ENCODE results near the gene NOXA1.
"Not testable (repeated sequence)": the region's sequence is repeated elsewhere in the genome, so short reads cannot be mapped to it uniquely, and the experiment has no call there.

NOXA1 gene

GRCh38 chr9:137462986-137463930 lies 40.1 kb downstream of the NOXA1 start:
- ATAC-seq (no peak), DNase-seq (no peak)
- H3K4me3 Mint-ChIP-seq = peak overlapping the region; percentile 57
- H3K36me3 Mint-ChIP-seq (ENCODE audit: low read depth) = no peaks in the 10 kb centered on the region
- peaks cover 25% of the 10 kb centered on the region for H3K4me1 Mint-ChIP-seq
- peak overlapping the region; percentile 64 for H3K27ac Mint-ChIP-seq
- H3K9me3 Mint-ChIP-seq = no peaks in the 10 kb centered on the region
- H3K27me3 Mint-ChIP-seq = no peaks in the 10 kb centered on the region

- Mint-ChIP-seq H3K27me3 (no peaks in the 10 kb centered on the region), H3K9me3 (no peaks in the 10 kb centered on the region), H3K4me1 (peaks cover 25% of the 10 kb centered on the region), H3K27ac (no peak overlapping the region), H3K4me3 (no peak overlapping the region), H3K36me3 (ENCODE audit: low read depth) (no peaks in the 10 kb centered on the region)
- ATAC-seq (no peak), DNase-seq (no peak)
These were observed 40.7 kb downstream of the NOXA1 start for GRCh38 chr9:137463931-137464290.

GRCh38 chr9:137464291-137464999 lies 41.3 kb downstream of the NOXA1 start:
- H3K36me3 Mint-ChIP-seq (ENCODE audit: low read depth) = no peaks in the 10 kb centered on the region
- ATAC-seq (no peak), DNase-seq (no peak)
- peaks cover 4% of the 10 kb centered on the region for H3K27me3 Mint-ChIP-seq
- no peak overlapping the region for H3K27ac Mint-ChIP-seq
- no peaks in the 10 kb centered on the region for H3K9me3 Mint-ChIP-seq
- no peak overlapping the region for H3K4me3 Mint-ChIP-seq
- peaks cover 25% of the 10 kb centered on the region for H3K4me1 Mint-ChIP-seq

GRCh38 chr9:137465000-137465719 lies 42.0 kb downstream of the NOXA1 start:
- peaks cover 23% of the 10 kb centered on the region for H3K4me1 Mint-ChIP-seq
- no peaks in the 10 kb centered on the region for H3K36me3 Mint-ChIP-seq (ENCODE audit: low read depth)
- peaks cover 7% of the 10 kb centered on the region for H3K27me3 Mint-ChIP-seq
- H3K4me3 Mint-ChIP-seq = no peak overlapping the region
- DNase-seq (no peak), ATAC-seq (no peak)
- H3K27ac Mint-ChIP-seq = no peak overlapping the region
- no peaks in the 10 kb centered on the region for H3K9me3 Mint-ChIP-seq

- Mint-ChIP-seq H3K4me1 (peaks cover 22% of the 10 kb centered on the region), H3K36me3 (ENCODE audit: low read depth) (no peaks in the 10 kb centered on the region), H3K9me3 (no peaks in the 10 kb centered on the region), H3K27ac (no peak overlapping the region), H3K4me3 (no peak overlapping the region), H3K27me3 (peaks cover 9% of the 10 kb centered on the region)
- DNase-seq = no peak
- no peak for ATAC-seq
These were observed 42.7 kb downstream of the NOXA1 start for GRCh38 chr9:137465720-137466388.

- DNase-seq; H3K27ac Mint-ChIP-seq; H3K4me3 Mint-ChIP-seq; H3K27me3 Mint-ChIP-seq; H3K9me3 Mint-ChIP-seq; H3K36me3 Mint-ChIP-seq (ENCODE audit: low read depth); ATAC-seq: not testable (repeated sequence)
- peaks cover 19% of the 10 kb centered on the region for H3K4me1 Mint-ChIP-seq
These were observed 43.3 kb downstream of the NOXA1 start for GRCh38 chr9:137466389-137467085.

GRCh38 chr9:137467161-137467581 lies 44.0 kb downstream of the NOXA1 start:
- Mint-ChIP-seq H3K27ac (no peak overlapping the region), H3K4me3 (no peak overlapping the region), H3K9me3 (no peaks in the 10 kb centered on the region), H3K36me3 (ENCODE audit: low read depth) (peaks cover 3% of the 10 kb centered on the region), H3K4me1 (peaks cover 16% of the 10 kb centered on the region), H3K27me3 (peaks cover 10% of the 10 kb centered on the region)
- DNase-seq (no peak), ATAC-seq (no peak)

- peaks cover 10% of the 10 kb centered on the region for H3K27me3 Mint-ChIP-seq
- DNase-seq = no peak
- H3K4me1 Mint-ChIP-seq = peaks cover 12% of the 10 kb centered on the region
- H3K4me3 Mint-ChIP-seq = no peak overlapping the region
- H3K36me3 Mint-ChIP-seq (ENCODE audit: low read depth) = peaks cover 4% of the 10 kb centered on the region
- peaks cover 1% of the 10 kb centered on the region for H3K9me3 Mint-ChIP-seq
- H3K27ac Mint-ChIP-seq = no peak overlapping the region
- ATAC-seq = no peak
These were observed 44.7 kb downstream of the NOXA1 start for GRCh38 chr9:137467896-137468295.

GRCh38 chr9:137470785-137471184 lies 47.6 kb downstream of the NOXA1 start:
- Mint-ChIP-seq H3K4me1 (peaks cover 10% of the 10 kb centered on the region), H3K9me3 (peaks cover 17% of the 10 kb centered on the region), H3K27me3 (peaks cover 10% of the 10 kb centered on the region), H3K4me3 (peak overlapping the region; percentile 20), H3K36me3 (ENCODE audit: low read depth) (peaks cover 20% of the 10 kb centered on the region), H3K27ac (no peak overlapping the region)
- ATAC-seq (peak; percentile 79), DNase-seq (no peak)

- H3K4me3 Mint-ChIP-seq = no peak overlapping the region
- H3K36me3 Mint-ChIP-seq (ENCODE audit: low read depth) = peaks cover 27% of the 10 kb centered on the region
- H3K9me3 Mint-ChIP-seq = peaks cover 23% of the 10 kb centered on the region
- no peak for ATAC-seq
- H3K27me3 Mint-ChIP-seq = peaks cover 7% of the 10 kb centered on the region
- H3K27ac Mint-ChIP-seq = no peak overlapping the region
- peaks cover 10% of the 10 kb centered on the region for H3K4me1 Mint-ChIP-seq
- DNase-seq = no peak
These were observed 51.1 kb downstream of the NOXA1 start for GRCh38 chr9:137474271-137474670.

- peaks cover 23% of the 10 kb centered on the region for H3K9me3 Mint-ChIP-seq
- H3K4me1 Mint-ChIP-seq = peaks cover 4% of the 10 kb centered on the region
- H3K27ac Mint-ChIP-seq = no peak overlapping the region
- H3K4me3 Mint-ChIP-seq = no peak overlapping the region
- peaks cover 2% of the 10 kb centered on the region for H3K27me3 Mint-ChIP-seq
- H3K36me3 Mint-ChIP-seq (ENCODE audit: low read depth) = peaks cover 27% of the 10 kb centered on the region
- DNase-seq (no peak), ATAC-seq (no peak)
These were observed 52.5 kb downstream of the NOXA1 start for GRCh38 chr9:137475666-137476065.

GRCh38 chr9:137476856-137477255 lies 53.7 kb downstream of the NOXA1 start:
- H3K27ac Mint-ChIP-seq = no peak overlapping the region
- ATAC-seq (no peak), DNase-seq (no peak)
- H3K4me3 Mint-ChIP-seq = no peak overlapping the region
- H3K27me3 Mint-ChIP-seq = no peaks in the 10 kb centered on the region
- peaks cover 23% of the 10 kb centered on the region for H3K9me3 Mint-ChIP-seq
- peaks cover 24% of the 10 kb centered on the region for H3K36me3 Mint-ChIP-seq (ENCODE audit: low read depth)
- peaks cover 2% of the 10 kb centered on the region for H3K4me1 Mint-ChIP-seq

GRCh38 chr9:137477778-137478612 lies 54.8 kb downstream of the NOXA1 start:
- Mint-ChIP-seq H3K27me3 (no peaks in the 10 kb centered on the region), H3K27ac (no peak overlapping the region), H3K36me3 (ENCODE audit: low read depth) (peaks cover 22% of the 10 kb centered on the region), H3K4me1 (peaks cover 9% of the 10 kb centered on the region), H3K9me3 (peaks cover 21% of the 10 kb centered on the region), H3K4me3 (no peak overlapping the region)
- DNase-seq = no peak
- ATAC-seq = no peak
